Measurements from ENCODE around the gene IRS1. TPM values are rescaled to one million over a fixed set of nuclear protein-coding genes. Genes with fewer than 3 reads are reported as not detected.

The IRS1 gene
- total RNA-seq, 2 experiments from 2014 or later: 6.6 to 6.9 TPM

DNA sequence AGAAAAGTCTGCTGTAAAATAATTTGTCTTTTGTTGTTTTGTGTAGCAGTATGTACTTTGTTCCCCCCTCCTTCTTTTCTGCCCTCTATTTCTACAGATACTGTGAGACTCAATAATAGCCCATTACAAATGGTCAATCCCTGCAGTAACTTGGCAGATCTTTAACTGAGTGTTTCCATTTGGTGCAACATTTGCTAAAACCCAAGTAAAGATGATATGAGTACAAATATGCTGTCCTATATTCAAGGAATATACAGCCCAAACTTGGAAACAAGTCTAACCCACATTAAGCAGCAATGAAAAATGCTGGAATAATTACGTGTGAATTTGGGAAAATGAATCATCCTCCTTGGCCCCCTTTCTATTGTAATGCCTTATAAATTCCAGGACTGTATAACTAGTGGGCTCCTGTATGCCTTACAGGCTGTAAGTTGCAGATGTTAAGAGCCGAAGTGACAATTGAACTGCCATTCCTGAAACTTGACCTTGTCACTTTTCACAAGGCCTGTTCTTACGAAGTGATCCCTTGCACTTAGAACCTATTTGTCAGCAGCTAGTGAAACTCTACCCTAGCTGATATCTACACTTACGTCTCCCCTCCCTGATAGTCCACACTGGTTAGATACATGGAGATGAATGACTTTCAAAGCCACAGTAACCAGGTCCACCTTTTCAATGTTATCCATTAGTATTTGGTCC, 104.9 kb downstream of the IRS1 start:
- Mint-ChIP-seq H3K27ac (no peak overlapping the region), H3K36me3 (ENCODE audit: low read depth) (no peaks in the 10 kb centered on the region), H3K4me1 (peaks cover 4% of the 10 kb centered on the region), H3K4me3 (no peak overlapping the region), H3K27me3 (peaks cover 28% of the 10 kb centered on the region), H3K9me3 (peaks cover 2% of the 10 kb centered on the region)
- no peak for DNase-seq
- ChIA-PET CTCF (interaction anchor here (1.3 to 1.8 kb wide), 2 partner anchors 16 to 29 kb away, joined by 3 read pairs; no protein-coding TSS in a partner anchor), POLR2A (no interaction called here)

DNA sequence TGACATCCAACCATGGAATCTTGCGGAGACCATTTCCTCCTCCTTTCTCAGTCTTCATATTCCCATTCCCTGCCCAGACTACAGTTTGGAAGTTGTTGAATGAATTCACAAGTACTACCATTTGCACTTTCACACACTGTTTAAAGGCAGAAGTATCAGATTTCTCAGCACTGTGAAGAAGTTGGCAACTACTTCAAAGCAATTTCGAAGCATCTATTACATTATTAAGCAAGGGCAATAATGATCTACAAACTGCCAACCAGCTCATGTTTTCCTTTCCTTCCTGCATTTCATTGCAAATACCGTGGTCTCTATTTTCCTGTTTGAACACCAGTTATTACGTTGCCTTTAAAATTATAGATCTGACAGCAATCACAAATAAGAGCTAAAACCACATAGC, 105.5 kb downstream of the IRS1 start:
- no peaks in the 10 kb centered on the region for H3K9me3 Mint-ChIP-seq
- H3K36me3 Mint-ChIP-seq (ENCODE audit: low read depth): no peaks in the 10 kb centered on the region
- peaks cover 31% of the 10 kb centered on the region for H3K27me3 Mint-ChIP-seq
- no peak overlapping the region for H3K27ac Mint-ChIP-seq
- ChIA-PET CTCF (interaction anchor here (1.3 to 1.8 kb wide), 2 partner anchors 15 to 30 kb away, joined by 3 read pairs; no protein-coding TSS in a partner anchor), POLR2A (no interaction called here)
- no peak overlapping the region for H3K4me3 Mint-ChIP-seq
- DNase-seq: no peak
- H3K4me1 Mint-ChIP-seq: peaks cover 4% of the 10 kb centered on the region

- CTCF ChIA-PET: interaction anchor here (1.3 kb wide), 1 partner anchor 15 kb away, joined by 3 read pairs; no protein-coding TSS in a partner anchor
- H3K4me3 Mint-ChIP-seq: no peak overlapping the region
- H3K27ac Mint-ChIP-seq: no peak overlapping the region
- H3K4me1 Mint-ChIP-seq: peaks cover 4% of the 10 kb centered on the region
- H3K9me3 Mint-ChIP-seq: no peaks in the 10 kb centered on the region
- H3K36me3 Mint-ChIP-seq (ENCODE audit: low read depth): no peaks in the 10 kb centered on the region
- no peak for DNase-seq
- POLR2A ChIA-PET: no interaction called here
- H3K27me3 Mint-ChIP-seq: peaks cover 36% of the 10 kb centered on the region
These were observed 106.1 kb downstream of the IRS1 start for GRCh38 chr2:226693521-226693920.

DNA sequence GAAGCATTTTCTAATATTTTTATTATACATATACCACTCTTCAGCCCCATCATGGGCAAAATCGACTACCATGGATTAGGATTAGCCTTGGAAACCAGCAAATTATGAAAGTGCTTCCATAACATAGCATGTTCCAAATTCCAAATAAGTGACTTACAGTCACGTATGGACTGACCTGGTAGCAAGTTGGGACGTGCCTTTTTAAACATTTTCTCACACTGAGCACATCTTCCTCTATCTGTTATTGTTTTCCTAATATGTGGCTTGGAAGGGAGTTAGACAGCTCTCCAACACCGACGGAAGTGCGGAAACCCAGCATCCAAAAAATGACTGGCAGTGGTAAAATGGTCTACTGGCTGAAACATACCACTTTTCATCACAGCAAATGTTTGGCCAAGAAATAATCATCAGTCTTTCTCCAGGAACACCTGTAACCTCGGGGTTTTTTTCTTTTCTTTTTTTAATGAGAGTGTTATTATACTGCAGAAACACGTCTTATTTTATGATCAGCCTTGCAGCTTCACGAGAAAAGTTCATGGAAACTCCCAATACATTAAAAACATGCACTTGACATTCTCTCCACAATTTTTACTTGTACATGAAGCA, 107.0 kb downstream of the IRS1 start:
- ChIA-PET CTCF (no interaction called here), POLR2A (no interaction called here)
- Mint-ChIP-seq H3K9me3 (peaks cover 4% of the 10 kb centered on the region), H3K4me1 (peaks cover 4% of the 10 kb centered on the region), H3K27me3 (peaks cover 45% of the 10 kb centered on the region), H3K27ac (no peak overlapping the region), H3K36me3 (ENCODE audit: low read depth) (no peaks in the 10 kb centered on the region), H3K4me3 (no peak overlapping the region)
- DNase-seq: no peak

GRCh38 chr2:226691255-226691654, 108.4 kb downstream of the IRS1 start:
- POLR2A ChIA-PET: no interaction called here
- Mint-ChIP-seq H3K27ac (no peak overlapping the region), H3K27me3 (peaks cover 47% of the 10 kb centered on the region), H3K9me3 (peaks cover 6% of the 10 kb centered on the region), H3K36me3 (ENCODE audit: low read depth) (no peaks in the 10 kb centered on the region), H3K4me3 (no peak overlapping the region), H3K4me1 (peaks cover 4% of the 10 kb centered on the region)
- CTCF ChIA-PET: no interaction called here
- no peak for DNase-seq

DNA sequence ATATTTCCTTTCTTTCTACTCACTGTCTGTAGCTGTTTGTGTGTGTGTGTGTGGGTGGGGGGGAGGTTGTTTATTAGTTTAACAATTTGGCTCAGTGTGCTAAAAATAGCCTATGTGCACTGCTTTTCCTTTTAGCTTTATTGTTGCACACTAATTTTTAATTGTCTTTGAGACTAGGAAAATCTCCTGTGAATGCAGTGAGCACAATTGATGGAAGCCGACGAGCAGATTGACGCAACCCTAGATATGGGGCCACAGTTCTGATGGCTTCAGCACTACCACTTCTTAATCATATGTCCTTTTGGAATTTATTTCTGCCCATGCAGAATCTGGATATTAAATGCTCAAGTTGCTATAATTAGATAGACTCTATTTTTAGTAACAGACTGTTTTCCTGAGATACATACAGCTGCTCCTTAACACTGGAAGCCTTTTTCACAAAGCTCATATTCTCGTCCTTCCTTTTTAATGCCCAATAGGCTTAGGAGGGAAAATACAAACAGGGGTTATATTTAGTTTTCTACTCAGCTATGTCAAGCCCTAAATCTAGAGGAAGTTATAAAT, 109.1 kb downstream of the IRS1 start:
- Mint-ChIP-seq H3K27ac (no peak overlapping the region), H3K4me1 (peaks cover 4% of the 10 kb centered on the region), H3K4me3 (no peak overlapping the region), H3K36me3 (ENCODE audit: low read depth) (no peaks in the 10 kb centered on the region), H3K9me3 (peaks cover 6% of the 10 kb centered on the region), H3K27me3 (peaks cover 47% of the 10 kb centered on the region)
- POLR2A ChIA-PET: no interaction called here
- DNase-seq: no peak
- CTCF ChIA-PET: interaction anchor here (0.6 to 0.7 kb wide), 3 partner anchors 9 to 1115 kb away, joined by 3 to 5 read pairs (median 3); no protein-coding TSS in a partner anchor

DNA sequence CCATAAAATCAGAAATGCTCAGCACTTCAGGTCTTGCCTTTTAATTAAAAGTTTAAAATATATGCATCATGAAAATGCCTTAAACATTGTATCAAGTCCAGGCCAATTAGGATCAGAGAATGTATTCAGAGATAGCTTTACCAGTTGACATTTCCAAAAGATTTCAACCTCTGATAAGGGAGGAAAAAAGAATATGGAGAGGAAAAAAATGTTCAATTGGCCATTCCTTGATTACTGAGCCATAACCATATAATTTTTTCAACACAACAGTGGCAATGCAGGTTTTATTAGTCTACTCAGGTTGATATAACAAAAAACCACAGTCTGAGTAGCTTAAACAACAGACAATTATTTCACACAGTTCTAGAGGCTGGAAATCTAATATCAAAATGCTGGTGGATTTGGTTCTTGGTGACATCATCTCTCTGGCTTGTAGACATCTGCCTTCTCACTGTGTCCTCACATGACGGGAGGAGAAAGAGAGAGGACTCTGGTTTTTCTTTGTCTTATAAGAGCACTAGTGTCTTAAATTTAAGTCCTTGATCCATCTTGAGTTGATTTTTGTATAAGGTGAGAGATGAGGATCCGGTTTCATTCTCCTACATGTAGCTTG, 111.9 kb downstream of the IRS1 start:
- no peak for DNase-seq
- Mint-ChIP-seq H3K4me1 (peaks cover 7% of the 10 kb centered on the region), H3K9me3 (peaks cover 6% of the 10 kb centered on the region), H3K4me3 (no peak overlapping the region), H3K27ac (no peak overlapping the region), H3K27me3 (peaks cover 38% of the 10 kb centered on the region), H3K36me3 (ENCODE audit: low read depth) (no peaks in the 10 kb centered on the region)
- ChIA-PET CTCF (no interaction called here), POLR2A (no interaction called here)

DNA sequence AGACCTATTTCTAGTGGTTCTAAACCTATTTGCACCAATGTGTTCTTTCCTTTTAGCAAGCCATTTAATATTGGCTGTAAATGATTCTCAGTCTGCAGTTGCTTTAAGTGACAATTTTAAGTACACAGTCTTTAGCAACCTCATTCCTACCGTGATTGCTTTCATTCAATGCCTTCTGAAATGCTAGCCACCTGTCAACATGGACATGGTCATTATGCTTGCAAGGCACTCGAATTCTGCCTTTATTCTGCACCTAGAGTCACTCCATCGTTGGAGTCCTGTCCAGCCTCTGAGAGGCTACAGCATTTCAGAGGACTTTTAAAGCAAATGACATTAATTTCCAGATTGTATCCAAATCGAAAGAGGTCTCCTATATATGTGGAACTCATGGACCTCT, 115.1 kb downstream of the IRS1 start:
- POLR2A ChIA-PET: no interaction called here
- H3K36me3 Mint-ChIP-seq (ENCODE audit: low read depth): no peaks in the 10 kb centered on the region
- H3K27ac Mint-ChIP-seq: no peak overlapping the region
- no peak overlapping the region for H3K4me3 Mint-ChIP-seq
- CTCF ChIA-PET: no interaction called here
- DNase-seq: no peak
- H3K9me3 Mint-ChIP-seq: peaks cover 6% of the 10 kb centered on the region
- H3K27me3 Mint-ChIP-seq: peaks cover 21% of the 10 kb centered on the region
- H3K4me1 Mint-ChIP-seq: peaks cover 3% of the 10 kb centered on the region

DNA sequence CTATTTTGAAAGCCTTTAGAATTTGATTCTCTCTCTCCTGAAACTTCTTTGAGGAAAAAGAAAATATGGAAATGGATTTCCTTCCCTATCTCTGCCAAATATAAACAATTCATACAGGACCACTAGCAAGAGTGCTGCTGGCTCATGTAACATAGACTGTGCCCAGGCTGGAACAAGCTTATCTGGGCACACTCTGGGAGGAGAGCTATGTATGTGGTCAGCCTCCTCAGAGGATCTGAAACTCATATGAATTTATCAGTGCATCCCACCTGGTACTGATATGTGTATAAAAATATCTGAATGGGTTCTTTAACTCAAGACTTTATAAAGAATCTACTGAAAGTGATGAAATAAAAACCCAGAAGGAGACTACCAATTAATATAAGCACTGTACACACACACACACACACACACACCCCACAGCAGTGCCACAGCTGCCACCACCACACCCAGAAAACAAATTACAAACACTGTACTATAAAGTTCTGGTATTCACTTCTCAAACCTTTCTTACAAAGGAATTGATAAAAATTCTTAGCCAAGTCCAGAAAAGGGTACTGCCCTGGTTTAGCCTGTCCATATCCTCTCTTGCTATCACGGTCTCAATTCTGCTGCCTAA, 115.6 kb downstream of the IRS1 start:
- Mint-ChIP-seq H3K36me3 (ENCODE audit: low read depth) (no peaks in the 10 kb centered on the region), H3K4me1 (peaks cover 3% of the 10 kb centered on the region), H3K27ac (no peak overlapping the region), H3K27me3 (peaks cover 18% of the 10 kb centered on the region), H3K4me3 (no peak overlapping the region), H3K9me3 (peaks cover 6% of the 10 kb centered on the region)
- CTCF ChIA-PET: no interaction called here
- POLR2A ChIA-PET: no interaction called here
- DNase-seq: no peak

DNA sequence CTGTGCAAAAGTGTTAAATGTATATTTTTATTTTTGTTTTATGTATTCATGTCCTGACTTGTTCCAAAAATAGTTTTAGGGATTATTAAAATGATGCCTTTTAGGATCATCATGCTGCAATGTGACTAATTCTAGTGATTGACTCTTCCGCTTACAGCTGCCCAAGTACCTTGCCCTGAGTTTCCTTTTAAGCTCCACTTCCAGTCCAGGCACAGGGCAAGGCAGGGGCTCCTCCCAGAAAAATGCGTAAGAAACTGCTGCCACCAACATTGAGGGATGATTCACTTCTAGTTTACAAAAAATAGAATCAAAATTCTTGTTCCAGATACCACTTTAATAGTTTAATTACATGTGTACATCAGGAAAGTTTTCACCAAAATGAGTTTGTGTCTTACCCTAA, 116.4 kb downstream of the IRS1 start:
- H3K4me3 Mint-ChIP-seq: no peak overlapping the region
- H3K27ac Mint-ChIP-seq: no peak overlapping the region
- peaks cover 10% of the 10 kb centered on the region for H3K27me3 Mint-ChIP-seq
- POLR2A ChIA-PET: no interaction called here
- no peak for DNase-seq
- no peaks in the 10 kb centered on the region for H3K36me3 Mint-ChIP-seq (ENCODE audit: low read depth)
- H3K9me3 Mint-ChIP-seq: peaks cover 6% of the 10 kb centered on the region
- peaks cover 3% of the 10 kb centered on the region for H3K4me1 Mint-ChIP-seq
- CTCF ChIA-PET: interaction anchor here (0.6 kb wide), 1 partner anchor 1395 kb away, joined by 3 read pairs; no protein-coding TSS in a partner anchor
